Heart left ventricle (tissue), 16 donors: ENCODE results near the gene MIPOL1. TPM values are rescaled to one million over a fixed set of nuclear protein-coding genes. Genes with fewer than 3 reads are reported as not detected.

Experiments
- ATAC-seq, 4 donors: fragments of 200-7000 bp; cut with Tn5 transposase; one replicate each; pipeline ENCODE4 v1.9.1; 2020 to 2022; ENCODE audit warnings: moderate library complexity in 4 of 4, mild to moderate bottlenecking in 3 of 4, moderate number of reproducible peaks in 1 of 4
- DNase-seq, 5 donors: peaks; one replicate each; pipeline ENCODE4 v3.0.0-alpha.2; 2020
- H3K27ac ChIP-seq, 12 donors: fragments of 200-600 bp; sonication (generic) in 4 of 12; one replicate each; pipeline versions ENCODE4 v1.5.0 to v1.8.0; 2016 to 2022; ENCODE audit warnings: mild to moderate bottlenecking in 2 of 12
- H3K27me3 ChIP-seq, 9 donors: fragments of 200-600 bp; sonication (generic) in 2 of 9; one replicate each; pipeline versions ENCODE4 v1.5.1 to v1.8.0; 2016 to 2022; ENCODE audit warnings: mild to moderate bottlenecking in 3 of 9
- H3K36me3 ChIP-seq, 9 donors: fragments of 200-600 bp; sonication (generic) in 2 of 9; one replicate each; pipeline versions ENCODE4 v1.5.0 to v1.8.0; 2018 to 2022; ENCODE audit warnings: mild to moderate bottlenecking in 2 of 9
- H3K4me1 ChIP-seq, 12 donors: fragments of 200-600 bp; sonication (generic) in 4 of 12; one replicate each; pipeline versions ENCODE4 v1.5.0 to v1.8.0; 2016 to 2022; ENCODE audit warnings: mild to moderate bottlenecking in 3 of 12
- H3K4me3 ChIP-seq, 12 donors: fragments of 200-600 bp; sonication (generic) in 4 of 12; one replicate each; pipeline versions ENCODE4 v1.5.0 to v1.8.0; 2017 to 2022; ENCODE audit warnings: mild to moderate bottlenecking in 9 of 12, moderate library complexity in 4 of 12
- H3K9me3 ChIP-seq, 12 donors: fragments of 200-600 bp; sonication (generic) in 4 of 12; one replicate each; pipeline versions ENCODE4 v1.5.0 to v1.8.0; 2016 to 2022; ENCODE audit warnings: mild to moderate bottlenecking in 1 of 12
- CTCF ChIP-seq, 12 donors: fragments of 200-600 bp; sonication (generic) in 4 of 12; IDR thresholded peaks; one replicate each; pipeline versions ENCODE4 v1.5.0 to v1.8.0; 2018 to 2022; ENCODE audit warnings: antibody characterized with exemption in 12 of 12, mild to moderate bottlenecking in 5 of 12
- POLR2A ChIP-seq, 2 donors: fragments of 450-650 bp; IDR thresholded peaks; one replicate each; pipeline ENCODE4 v1.6.1; 2017; ENCODE audit warnings: antibody characterized with exemption in 2 of 2, mild to moderate bottlenecking in 2 of 2, moderate library complexity in 2 of 2
- WGBS, 4 donors: extraction: QIAGEN DNeasy Blood & Tissue Kit in 2 of 4; methylation state at CpG; one replicate each; pipeline versions ENCODE4 v1.1.5 to v1.1.7; 2013 to 2018; 5-methylcytosine and 5-hydroxymethylcytosine counted together
- intact Hi-C, 10 donors: fragments of 100-400 bp; cut with DNase I; formaldehyde crosslinking; loops; one replicate each; pipeline versions ENCODE4 v1.11.1 to v1.14.2; 2022
- polyA plus RNA-seq, 2 donors: library from polyadenylated mRNA; stranded (reverse); fragments of 200-250 nt; gene quantifications; one replicate each; pipeline ENCODE4 v1.2.3, GENCODE V29; 2013
- total RNA-seq, 9 donors: library from RNA; depleted of rRNA in 2 of 9; stranded (reverse); fragments of >200 nt in 2 of 9; fragmentation: NEBNext Ultra II Directional in 3 of 9; extraction: Animal tissue kit (Norgen Biotek cat#: 25700) in 3 of 9; gene quantifications; one replicate each; pipeline versions ENCODE4 v1.1.0 to v1.2.4, GENCODE V29; 2016 to 2023
- donor health status: ischemic (EF 13 %, LVEDD 7.1; RV severe dilation, severe dysfunction).
- donor health status: healthy with polysubstance abuse.
- donor health status: DM: no; HTN: yes; CAD: no.
- donor health status: DM: no; HTN: no; CAD: no.
- donor health status: ischemic (EF 25% LVEDD 6.9; RV normal size, moderate dysfunction).
- donor health status: ischemic (EF 25% LVEDD 5.7; RV mildly dilated, moderate dysfunction).
- donor health status: healthy.
- donor health status: DM: yes; HTN: yes; CAD: no.
- donor health status: ischemic (EF 35%, LVEDD 5.7; RV mildly dilated, moderate dysfunction).
- donor health status: nonischemic (EF 11% LVEDD 7.7; RV severe dilation, severe dysfunction).
- donor health status: DM: yes; HTN: yes; CAD: no.
- donor health status: PGD.
- donor health status: ischemic (EF 29% LVEDD 5.4; RV normal size, mild dysfunction).
- donor health status: nonischemic (EF 23%, LVEDD 6.1; RV moderate dilation, normal function).

The MIPOL1 gene
- total and polyA plus RNA-seq, 11 donors, result 0.99 to 7.3 (median 5.0) TPM

GRCh38 chr14:37464192-37464858 lies 266.6 kb downstream of the MIPOL1 start:
- Histone ChIP-seq H3K36me3 (no peaks in the 10 kb centered on the region), H3K4me1 (no peaks in the 10 kb centered on the region), H3K9me3 (peaks cover 0 to 31% (median 5%) of the 10 kb centered on the region in 12 donors), H3K4me3 (no peak overlapping the region), H3K27me3 (no peaks in the 10 kb centered on the region), H3K27ac (no peak overlapping the region)
- DNase-seq (no peak), ATAC-seq (no peak)
- intact Hi-C loops, result no loop called here
- TF ChIP-seq CTCF (IDR thresholded peaks at IDR 0.05), result no peak
- no peak for TF ChIP-seq POLR2A (IDR thresholded peaks at IDR 0.05)
- WGBS, 4 donors, result 86 to 92% (median 88%) methylated on average over 3 of the region's 3 CpGs

- no peaks in the 10 kb centered on the region for H3K4me1 ChIP-seq
- DNase-seq, result no peak
- no peak for TF ChIP-seq CTCF (IDR thresholded peaks at IDR 0.05)
- TF ChIP-seq POLR2A (IDR thresholded peaks at IDR 0.05), result no peak
Measured at GRCh38 chr14:37466003-37466622, 268.4 kb downstream of the MIPOL1 start.

GRCh38 chr14:37466623-37467088 lies 268.9 kb downstream of the MIPOL1 start:
- no peaks in the 10 kb centered on the region for H3K27me3 ChIP-seq
- intact Hi-C loops, result no loop called here
- H3K27ac ChIP-seq, result no peak overlapping the region
- TF ChIP-seq CTCF (IDR thresholded peaks at IDR 0.05) (no peak), POLR2A (IDR thresholded peaks at IDR 0.05) (no peak)
- no peaks in the 10 kb centered on the region for H3K36me3 ChIP-seq
- no peak overlapping the region for H3K4me3 ChIP-seq
- DNase-seq, result no peak
- peaks cover 0 to 15% (median 0%) of the 10 kb centered on the region in 12 donors for H3K9me3 ChIP-seq
- H3K4me1 ChIP-seq, result no peaks in the 10 kb centered on the region
- 75 to 85% (median 80%) methylated on average over 2 of the region's 2 CpGs for WGBS, 4 donors
- no peak for ATAC-seq

More at GRCh38 chr14:37466003-37466622, 268.4 kb downstream of the MIPOL1 start:
- H3K27ac ChIP-seq, result no peak overlapping the region
- no peak for ATAC-seq
- no peaks in the 10 kb centered on the region for H3K36me3 ChIP-seq
- no peaks in the 10 kb centered on the region for H3K27me3 ChIP-seq
- H3K4me3 ChIP-seq, result no peak overlapping the region
- peaks cover 0 to 18% (median 2%) of the 10 kb centered on the region in 12 donors for H3K9me3 ChIP-seq
- intact Hi-C loops, result no loop called here

- Histone ChIP-seq H3K27me3 (no peaks in the 10 kb centered on the region), H3K9me3 (peaks cover 0 to 18% (median 0%) of the 10 kb centered on the region in 12 donors), H3K27ac (no peak overlapping the region), H3K4me1 (no peaks in the 10 kb centered on the region), H3K4me3 (no peak overlapping the region), H3K36me3 (no peaks in the 10 kb centered on the region)
- TF ChIP-seq CTCF (IDR thresholded peaks at IDR 0.05), result no peak
- no peak for TF ChIP-seq POLR2A (IDR thresholded peaks at IDR 0.05)
- ATAC-seq (no peak), DNase-seq (no peak)
- intact Hi-C loops, result no loop called here
Measured at GRCh38 chr14:37469650-37470049, 271.9 kb downstream of the MIPOL1 start.
